ENCODE measurements around the gene SH3TC2. TPM values are rescaled to one million over a fixed set of nuclear protein-coding genes. Genes with fewer than 3 reads are reported as not detected.
A peak's percentile ranks its signal among the peaks of the same experiment; 100 is the strongest.

Gene SH3TC2
- total RNA-seq (ENCODE audit: unreplicated experiment): 0.13 TPM
- long read RNA-seq: 0 reads

DNA sequence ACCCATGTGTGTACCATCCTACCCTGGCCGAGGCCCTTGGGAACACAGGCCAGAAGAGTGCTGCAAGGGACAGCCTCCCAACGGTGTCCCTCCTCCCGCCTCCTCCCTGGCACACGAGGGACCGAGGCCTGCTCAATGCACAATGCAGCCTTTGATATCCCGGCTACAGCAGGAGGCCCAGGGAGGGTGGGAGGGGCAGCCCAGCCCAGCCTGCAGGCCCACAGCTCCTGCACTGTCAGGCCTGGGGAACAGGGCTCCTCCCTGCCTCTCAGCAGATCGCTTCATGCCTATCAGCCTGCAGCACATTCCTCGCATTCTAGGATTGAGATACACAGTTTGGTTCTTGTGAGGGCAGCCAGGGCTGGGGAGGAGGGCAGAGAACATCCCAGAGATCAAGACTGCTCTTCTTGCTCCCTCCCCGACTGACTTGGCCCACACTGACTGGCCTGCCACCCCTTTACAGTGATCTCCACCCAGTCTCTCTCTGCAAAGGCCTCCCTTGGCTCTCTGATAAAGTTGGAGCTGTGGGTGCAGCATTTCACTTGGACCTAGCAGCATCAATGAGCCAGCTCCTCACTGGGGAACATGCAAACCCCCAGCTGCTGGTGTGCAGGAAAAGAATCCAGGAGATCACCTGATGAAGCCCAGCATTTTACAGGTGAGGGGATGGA is at the start of gene SH3TC2:
Gene SH3TC2, minus strand, starts transcription at position 46 of the 671 bp plus-strand sequence. Its CDS starts 40 bp downstream, at position 6.
- TF ChIP-seq, protein P1, sequence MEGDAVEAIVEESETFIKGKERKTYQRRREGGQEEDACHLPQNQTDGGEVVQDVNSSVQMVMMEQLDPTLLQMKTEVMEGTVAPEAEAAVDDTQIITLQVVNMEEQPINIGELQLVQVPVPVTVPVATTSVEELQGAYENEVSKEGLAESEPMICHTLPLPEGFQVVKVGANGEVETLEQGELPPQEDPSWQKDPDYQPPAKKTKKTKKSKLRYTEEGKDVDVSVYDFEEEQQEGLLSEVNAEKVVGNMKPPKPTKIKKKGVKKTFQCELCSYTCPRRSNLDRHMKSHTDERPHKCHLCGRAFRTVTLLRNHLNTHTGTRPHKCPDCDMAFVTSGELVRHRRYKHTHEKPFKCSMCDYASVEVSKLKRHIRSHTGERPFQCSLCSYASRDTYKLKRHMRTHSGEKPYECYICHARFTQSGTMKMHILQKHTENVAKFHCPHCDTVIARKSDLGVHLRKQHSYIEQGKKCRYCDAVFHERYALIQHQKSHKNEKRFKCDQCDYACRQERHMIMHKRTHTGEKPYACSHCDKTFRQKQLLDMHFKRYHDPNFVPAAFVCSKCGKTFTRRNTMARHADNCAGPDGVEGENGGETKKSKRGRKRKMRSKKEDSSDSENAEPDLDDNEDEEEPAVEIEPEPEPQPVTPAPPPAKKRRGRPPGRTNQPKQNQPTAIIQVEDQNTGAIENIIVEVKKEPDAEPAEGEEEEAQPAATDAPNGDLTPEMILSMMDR (IDR thresholded peaks at IDR 0.05; ENCODE audit: unreplicated experiment): no peak
- H3K4me3 Mint-ChIP-seq (ENCODE audit: unreplicated experiment): no peak within 1 kb of the TSS
- peaks cover 12% of the 10 kb centered on the region for H3K4me1 Mint-ChIP-seq (ENCODE audit: unreplicated experiment)
- no peaks in the 10 kb centered on the region for H3K36me3 Mint-ChIP-seq (ENCODE audit: low read depth, unreplicated experiment)
- no peaks in the 10 kb centered on the region for H3K9me3 Mint-ChIP-seq (ENCODE audit: unreplicated experiment)
- H3K27ac Mint-ChIP-seq (ENCODE audit: unreplicated experiment): no peak within 1 kb of the TSS
- no peaks in the 10 kb centered on the region for H3K27me3 Mint-ChIP-seq (ENCODE audit: unreplicated experiment)
- DNase-seq (ENCODE audit: low spot score): peak; percentile 12

- peaks cover 4% of the 10 kb centered on the region for H3K4me1 Mint-ChIP-seq (ENCODE audit: unreplicated experiment)
- no peaks in the 10 kb centered on the region for H3K36me3 Mint-ChIP-seq (ENCODE audit: low read depth, unreplicated experiment)
- no peak overlapping the region for H3K27ac Mint-ChIP-seq (ENCODE audit: unreplicated experiment)
- no peak for DNase-seq (ENCODE audit: low spot score)
- TF ChIP-seq, protein P1 (IDR thresholded peaks at IDR 0.05; ENCODE audit: unreplicated experiment): no peak
- peaks cover 1% of the 10 kb centered on the region for H3K27me3 Mint-ChIP-seq (ENCODE audit: unreplicated experiment)
- H3K4me3 Mint-ChIP-seq (ENCODE audit: unreplicated experiment): no peak overlapping the region
- no peaks in the 10 kb centered on the region for H3K9me3 Mint-ChIP-seq (ENCODE audit: unreplicated experiment)
Observed at GRCh38 chr5:149110406-149110805, 47.5 kb upstream of the SH3TC2 start.

- DNase-seq (ENCODE audit: low spot score): no peak
- Mint-ChIP-seq H3K27ac (ENCODE audit: unreplicated experiment) (no peak overlapping the region), H3K9me3 (ENCODE audit: unreplicated experiment) (no peaks in the 10 kb centered on the region), H3K27me3 (ENCODE audit: unreplicated experiment) (peaks cover 1% of the 10 kb centered on the region), H3K4me3 (ENCODE audit: unreplicated experiment) (no peak overlapping the region), H3K4me1 (ENCODE audit: unreplicated experiment) (no peaks in the 10 kb centered on the region), H3K36me3 (ENCODE audit: low read depth, unreplicated experiment) (no peaks in the 10 kb centered on the region)
- TF ChIP-seq, protein P1 (IDR thresholded peaks at IDR 0.05; ENCODE audit: unreplicated experiment): no peak
Observed at GRCh38 chr5:149108651-149109280, 45.9 kb upstream of the SH3TC2 start.

DNA sequence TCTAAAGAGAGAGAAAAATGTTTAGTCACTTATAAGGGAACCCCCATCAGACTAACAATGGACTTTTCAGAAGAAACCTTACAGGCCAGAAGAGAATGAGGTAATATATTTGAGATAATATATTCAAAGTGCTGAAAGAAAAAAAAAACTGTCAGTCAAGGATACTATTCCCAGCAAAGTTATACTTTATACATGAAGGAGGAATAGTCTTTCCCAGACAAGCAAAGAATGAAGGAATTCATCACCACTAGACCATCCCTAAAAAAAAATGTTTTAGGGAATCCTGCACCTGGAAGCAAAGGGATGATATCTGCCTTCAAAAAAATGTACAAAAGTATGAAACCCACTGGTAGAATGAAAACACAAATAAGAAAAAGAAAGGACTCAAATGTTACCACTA is 37.5 kb upstream of the SH3TC2 start:
- Mint-ChIP-seq H3K27me3 (ENCODE audit: unreplicated experiment) (no peaks in the 10 kb centered on the region), H3K4me3 (ENCODE audit: unreplicated experiment) (no peak overlapping the region), H3K36me3 (ENCODE audit: low read depth, unreplicated experiment) (no peaks in the 10 kb centered on the region), H3K9me3 (ENCODE audit: unreplicated experiment) (peaks cover 12% of the 10 kb centered on the region), H3K27ac (ENCODE audit: unreplicated experiment) (no peak overlapping the region), H3K4me1 (ENCODE audit: unreplicated experiment) (no peaks in the 10 kb centered on the region)
- no peak for DNase-seq (ENCODE audit: low spot score)
- TF ChIP-seq, protein P1 (IDR thresholded peaks at IDR 0.05; ENCODE audit: unreplicated experiment): no peak

DNA sequence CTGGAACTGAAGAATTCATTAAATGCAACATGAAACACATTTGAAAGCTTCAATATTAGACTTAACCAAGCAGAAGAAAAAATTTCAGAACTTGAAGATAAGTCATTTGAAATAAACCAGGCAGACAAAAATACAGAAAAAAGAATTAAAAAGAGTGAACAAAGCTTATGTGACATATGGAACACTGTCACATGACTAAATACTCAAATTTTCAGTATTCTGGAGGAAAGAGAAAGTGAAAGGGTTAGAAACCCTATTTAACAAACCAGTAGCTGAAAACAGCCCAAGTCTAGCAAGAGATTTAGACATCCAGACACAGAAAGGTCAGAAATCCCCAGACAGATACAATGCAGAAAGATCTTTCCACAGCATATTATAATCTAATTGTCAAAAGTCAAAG is 37.1 kb upstream of the SH3TC2 start:
- Mint-ChIP-seq H3K27ac (ENCODE audit: unreplicated experiment) (no peak overlapping the region), H3K9me3 (ENCODE audit: unreplicated experiment) (peaks cover 12% of the 10 kb centered on the region), H3K4me3 (ENCODE audit: unreplicated experiment) (no peak overlapping the region), H3K36me3 (ENCODE audit: low read depth, unreplicated experiment) (no peaks in the 10 kb centered on the region), H3K4me1 (ENCODE audit: unreplicated experiment) (no peaks in the 10 kb centered on the region), H3K27me3 (ENCODE audit: unreplicated experiment) (no peaks in the 10 kb centered on the region)
- TF ChIP-seq, protein P1 (IDR thresholded peaks at IDR 0.05; ENCODE audit: unreplicated experiment): no peak
- DNase-seq (ENCODE audit: low spot score): no peak
